ENCODE measurements around the gene SORBS1. TPM values are rescaled to one million over a fixed set of nuclear protein-coding genes. Genes with fewer than 3 reads are reported as not detected.

SORBS1 gene
- total RNA-seq, 1 donor from 2014 or later = 1.1 TPM

GRCh38 chr10:95394161-95394880 lies 166.8 kb downstream of the SORBS1 start:
- intact Hi-C loops (cut with micrococcal nuclease) = no loop called here

DNA sequence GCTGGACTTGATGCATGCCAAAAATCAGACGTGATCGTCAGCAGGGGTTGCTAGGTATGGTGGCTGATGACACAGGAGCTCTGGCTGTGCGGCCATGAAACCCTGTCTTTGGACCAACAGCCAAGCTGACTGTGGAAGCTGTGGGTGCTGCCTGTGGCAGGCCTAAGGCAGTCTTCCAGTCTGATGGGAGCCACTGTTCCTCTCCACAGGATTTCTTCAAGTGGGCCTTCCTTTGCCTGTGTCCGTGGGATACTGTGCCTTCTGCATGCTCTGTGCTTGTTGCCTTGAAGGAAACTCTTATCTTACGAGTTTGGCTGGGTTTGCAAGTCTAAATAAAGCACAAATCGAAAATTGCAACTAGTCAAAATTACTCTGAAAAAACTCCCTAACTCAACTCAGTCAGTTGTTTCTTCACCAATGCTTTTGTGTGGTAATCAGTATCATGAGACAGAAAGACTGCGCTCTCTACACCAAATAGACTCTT lies 168.4 kb downstream of the SORBS1 start:
- intact Hi-C loops (cut with micrococcal nuclease) = no loop called here

- intact Hi-C loops (cut with micrococcal nuclease) = no loop called here
Measured at GRCh38 chr10:95392217-95392584, 169.0 kb downstream of the SORBS1 start.

- intact Hi-C loops (cut with micrococcal nuclease) = no loop called here
Measured at GRCh38 chr10:95391581-95392216, 169.5 kb downstream of the SORBS1 start.

DNA sequence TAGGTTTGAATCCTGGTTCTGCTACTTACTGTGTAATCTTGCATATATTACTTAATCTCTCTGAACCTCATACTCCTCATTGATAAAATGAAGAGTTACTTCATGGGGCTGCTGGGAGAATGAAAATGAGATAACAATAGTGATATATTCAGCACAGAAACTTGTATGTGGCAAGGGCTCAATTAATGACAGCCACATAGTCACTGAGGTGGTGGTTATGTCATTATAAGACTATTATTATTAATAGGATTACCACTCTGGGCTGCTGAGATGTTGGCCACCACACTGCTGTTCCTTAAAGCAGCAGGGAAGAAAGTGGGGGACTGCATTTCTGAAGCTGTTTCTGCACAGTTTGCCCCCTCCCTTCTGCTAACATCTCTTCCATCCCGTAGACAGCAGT lies 170.0 kb downstream of the SORBS1 start:
- intact Hi-C loops (cut with micrococcal nuclease) = no loop called here

GRCh38 chr10:95389982-95390381 lies 171.2 kb downstream of the SORBS1 start:
- intact Hi-C loops (cut with micrococcal nuclease) = no loop called here

GRCh38 chr10:95389176-95389575 lies 172.0 kb downstream of the SORBS1 start:
- intact Hi-C loops (cut with micrococcal nuclease) = no loop called here

DNA sequence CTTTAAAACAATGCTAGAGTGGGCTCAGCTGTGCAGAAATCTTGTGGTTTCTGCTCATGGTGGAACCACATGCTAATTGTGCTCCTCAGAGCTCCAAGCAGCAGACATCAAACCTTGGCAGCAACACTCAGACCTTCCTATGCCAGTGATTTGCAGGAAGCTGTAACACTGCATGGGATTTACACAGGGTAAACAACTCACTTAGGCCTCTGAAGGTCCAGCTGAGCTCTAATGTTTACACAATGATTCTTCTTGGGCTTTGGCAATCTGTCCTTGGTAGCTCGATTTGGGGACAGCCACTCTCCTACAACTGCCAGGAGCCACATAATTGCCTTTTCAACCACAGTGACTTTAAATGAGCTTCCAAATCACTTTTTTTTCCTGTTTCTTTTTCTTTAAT lies 172.6 kb downstream of the SORBS1 start:
- intact Hi-C loops (cut with micrococcal nuclease) = no loop called here

- intact Hi-C loops (cut with micrococcal nuclease) = no loop called here
Measured at GRCh38 chr10:95388109-95388471, 173.1 kb downstream of the SORBS1 start.

- intact Hi-C loops (cut with micrococcal nuclease) = no loop called here
Measured at GRCh38 chr10:95384011-95384704, 177.0 kb downstream of the SORBS1 start.

GRCh38 chr10:95382596-95382995 lies 178.6 kb downstream of the SORBS1 start:
- intact Hi-C loops (cut with micrococcal nuclease) = no loop called here

- intact Hi-C loops (cut with micrococcal nuclease) = no loop called here
Measured at GRCh38 chr10:95382174-95382573, 179.0 kb downstream of the SORBS1 start.

- intact Hi-C loops (cut with micrococcal nuclease) = no loop called here
Measured at GRCh38 chr10:95377950-95378349, 183.2 kb downstream of the SORBS1 start.

GRCh38 chr10:95375418-95375817 lies 185.8 kb downstream of the SORBS1 start:
- intact Hi-C loops (cut with micrococcal nuclease) = no loop called here

- intact Hi-C loops (cut with micrococcal nuclease) = loop anchor here (1.0 kb wide), 1 partner anchor 227 kb away; no protein-coding TSS in a partner anchor
Measured at GRCh38 chr10:95374597-95375209, 186.5 kb downstream of the SORBS1 start.

DNA sequence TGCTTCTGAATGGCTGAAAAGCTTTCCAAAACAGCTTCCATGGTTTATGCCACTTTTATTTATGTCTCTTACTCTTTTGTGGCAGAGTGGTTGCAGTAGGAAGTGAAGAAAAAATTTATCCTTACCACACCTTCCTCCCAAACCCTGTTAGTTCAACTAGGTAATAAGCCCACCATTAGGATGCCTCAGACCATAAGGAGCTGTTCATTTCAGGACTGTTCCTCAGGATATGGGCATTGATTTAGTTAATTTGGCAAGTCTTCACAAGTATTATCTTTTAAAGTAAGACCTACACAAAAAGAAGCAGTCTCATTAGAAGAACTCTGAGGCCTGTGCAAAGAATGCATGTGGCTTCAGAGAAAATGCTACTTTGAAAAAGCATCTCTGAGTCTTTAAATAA lies 187.5 kb downstream of the SORBS1 start:
- intact Hi-C loops (cut with micrococcal nuclease) = loop anchor here (1.0 kb wide), 1 partner anchor 228 kb away; no protein-coding TSS in a partner anchor

DNA sequence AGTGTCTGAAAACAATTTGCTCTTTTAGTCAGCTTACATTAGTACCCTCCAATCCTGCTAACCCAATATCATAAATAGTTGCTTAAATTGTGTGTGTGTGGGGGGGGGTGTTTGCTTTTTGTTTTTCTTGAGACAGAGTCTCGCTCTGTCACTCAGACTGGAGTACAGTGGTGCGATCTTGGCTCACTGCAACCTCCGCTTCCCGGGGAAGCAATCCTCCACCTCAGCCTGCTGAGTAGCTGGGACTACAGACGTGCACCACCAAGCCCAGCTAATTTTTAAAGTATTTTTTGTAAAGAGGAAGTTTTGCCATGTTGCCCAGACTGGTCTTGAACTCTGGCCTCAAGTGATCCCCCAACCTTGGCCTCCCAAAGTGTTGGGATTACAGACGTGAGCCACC lies 196.8 kb downstream of the SORBS1 start:
- intact Hi-C loops (cut with micrococcal nuclease) = loop anchor here (5.0 kb wide), 1 partner anchor 72 kb away; the partner anchor contains the start of gene PDLIM1

DNA sequence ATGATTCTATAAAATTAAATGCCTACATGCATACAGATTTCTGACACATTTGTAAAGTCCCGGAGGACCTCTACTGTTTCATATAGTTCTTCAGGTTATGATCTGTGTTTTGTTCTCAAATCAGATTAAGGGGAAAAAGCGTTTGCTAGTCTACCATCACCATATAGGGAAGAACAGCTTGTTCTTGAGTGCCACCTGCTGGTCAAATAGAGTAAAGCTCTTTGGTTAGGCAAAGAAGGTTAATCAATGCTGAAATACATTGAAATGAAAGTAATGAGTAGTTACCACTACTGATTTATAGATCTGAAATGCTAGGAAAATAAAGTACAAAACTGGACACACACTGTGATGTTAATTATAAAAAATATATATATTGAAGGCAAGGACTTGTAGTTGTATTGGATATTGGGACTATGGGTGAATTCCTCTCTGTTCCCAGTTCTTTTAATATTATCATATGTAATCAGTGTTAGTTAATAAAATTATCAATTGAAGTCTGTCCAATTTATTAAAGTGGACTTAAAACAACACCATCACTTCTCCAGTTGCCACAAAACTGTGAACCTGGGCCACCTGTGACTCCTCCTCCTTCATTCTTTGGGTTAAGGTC lies 197.8 kb downstream of the SORBS1 start:
- intact Hi-C loops (cut with micrococcal nuclease) = loop anchor here (1.0 to 5.0 kb wide), 4 partner anchors 71 to 230 kb away; partner anchors contain the start of gene PDLIM1

DNA sequence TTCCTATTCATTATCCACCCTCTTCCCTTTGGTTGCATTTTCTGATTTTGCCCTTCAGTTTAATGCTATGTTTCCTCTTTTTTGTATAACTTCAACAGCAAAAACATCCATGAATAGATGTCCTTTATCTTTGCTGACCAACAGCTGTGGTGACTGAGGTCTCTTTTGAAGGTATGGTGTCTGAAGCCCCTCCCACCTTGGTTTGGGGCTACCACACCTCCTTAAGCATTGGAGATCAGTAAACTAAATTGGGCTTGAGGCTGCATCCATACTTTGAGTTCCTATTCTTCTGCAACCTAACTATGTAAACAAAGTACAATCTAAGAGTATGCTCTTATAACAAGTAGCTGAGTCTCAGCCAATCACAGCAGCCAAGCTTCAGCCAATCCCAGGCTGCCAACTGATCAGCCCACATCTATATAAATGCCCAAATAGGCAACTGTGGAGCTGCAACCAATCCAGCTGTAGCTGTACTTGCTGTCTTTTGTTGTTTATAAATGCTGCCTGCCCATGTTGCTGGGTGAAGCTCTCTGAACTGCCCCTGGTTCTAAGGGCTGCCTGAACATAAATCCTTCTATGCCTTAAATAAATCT lies 201.0 kb downstream of the SORBS1 start:
- intact Hi-C loops (cut with micrococcal nuclease) = loop anchor here (5.0 kb wide), 1 partner anchor 68 kb away; the partner anchor contains the start of gene PDLIM1

GRCh38 chr10:95359466-95359865 lies 201.7 kb downstream of the SORBS1 start:
- intact Hi-C loops (cut with micrococcal nuclease) = no loop called here
